KOPT-K1 (cell line): Measurements from ENCODE around the gene PSMB4.
"Not testable (repeated sequence)": the region's sequence is repeated elsewhere in the genome, so short reads cannot be mapped to it uniquely, and the experiment has no call there.

Experiments used
- H3K27ac ChIP-seq: fragments of 200-600 bp; sonication (generic); 2 replicates; pipeline ENCODE4 v1.5.1; 2016; ENCODE audit warnings: antibody characterized with exemption, mild to moderate bottlenecking, low read depth, low read length; ENCODE audit not compliant: poor library complexity, severe bottlenecking
- H3K36me3 ChIP-seq: fragments of 200-600 bp; sonication (generic); 2 replicates; pipeline ENCODE4 v1.5.1; 2017; ENCODE audit warnings: antibody characterized with exemption, mild to moderate bottlenecking, low read length, moderate library complexity; ENCODE audit not compliant: insufficient read depth
- H3K9me3 ChIP-seq: fragments of 200-600 bp; sonication (generic); 2 replicates; pipeline ENCODE4 v1.5.1; 2017; ENCODE audit warnings: antibody characterized with exemption, low read length, mild to moderate bottlenecking; ENCODE audit not compliant: insufficient read depth, poor library complexity, severe bottlenecking

Gene PSMB4

GRCh38 chr1:151406176-151406575 lies 6.8 kb downstream of the PSMB4 start:
- Histone ChIP-seq H3K27ac (no peak overlapping the region), H3K36me3 (peaks cover 100% of the 10 kb centered on the region), H3K9me3 (no peaks in the 10 kb centered on the region)

- Histone ChIP-seq H3K36me3 (peaks cover 100% of the 10 kb centered on the region), H3K9me3 (no peaks in the 10 kb centered on the region)
These were observed 7.9 kb downstream of the PSMB4 start for GRCh38 chr1:151407304-151407703.

GRCh38 chr1:151408891-151409290 lies 9.5 kb downstream of the PSMB4 start:
- Histone ChIP-seq H3K9me3 (no peaks in the 10 kb centered on the region), H3K27ac (no peak overlapping the region), H3K36me3 (peaks cover 99% of the 10 kb centered on the region)

More at GRCh38 chr1:151407304-151407703, 7.9 kb downstream of the PSMB4 start:
- H3K27ac ChIP-seq = no peak overlapping the region

- Histone ChIP-seq H3K9me3 (no peaks in the 10 kb centered on the region), H3K36me3 (peaks cover 99% of the 10 kb centered on the region), H3K27ac (no peak overlapping the region)
These were observed 12.5 kb downstream of the PSMB4 start for GRCh38 chr1:151411884-151412283.

DNA sequence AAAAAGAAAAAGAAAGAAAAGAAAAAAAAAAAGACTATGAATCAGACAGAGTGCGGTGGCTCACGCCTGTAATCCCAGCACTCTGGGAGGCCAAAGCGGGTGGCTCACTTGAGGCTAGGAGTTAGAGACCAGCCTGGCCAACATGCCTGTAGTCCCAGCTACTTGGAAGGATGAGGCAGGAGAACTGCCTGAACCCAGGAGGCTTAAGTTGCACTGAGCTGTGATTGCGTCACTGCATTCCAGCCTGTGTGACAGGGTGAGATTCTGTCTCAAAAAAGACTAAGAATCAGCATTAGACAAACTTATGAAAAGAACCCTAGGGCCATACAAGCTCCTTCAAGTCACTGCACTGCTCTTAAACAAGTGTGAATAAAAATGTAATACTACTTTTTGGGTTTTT lies 16.9 kb downstream of the PSMB4 start:
- Histone ChIP-seq H3K27ac (no peak overlapping the region), H3K36me3 (peaks cover 97% of the 10 kb centered on the region), H3K9me3 (no peaks in the 10 kb centered on the region)

GRCh38 chr1:151418081-151418480 lies 18.7 kb downstream of the PSMB4 start:
- H3K27ac ChIP-seq = no peak overlapping the region
- H3K9me3 ChIP-seq = no peaks in the 10 kb centered on the region
- peaks cover 97% of the 10 kb centered on the region for H3K36me3 ChIP-seq

DNA sequence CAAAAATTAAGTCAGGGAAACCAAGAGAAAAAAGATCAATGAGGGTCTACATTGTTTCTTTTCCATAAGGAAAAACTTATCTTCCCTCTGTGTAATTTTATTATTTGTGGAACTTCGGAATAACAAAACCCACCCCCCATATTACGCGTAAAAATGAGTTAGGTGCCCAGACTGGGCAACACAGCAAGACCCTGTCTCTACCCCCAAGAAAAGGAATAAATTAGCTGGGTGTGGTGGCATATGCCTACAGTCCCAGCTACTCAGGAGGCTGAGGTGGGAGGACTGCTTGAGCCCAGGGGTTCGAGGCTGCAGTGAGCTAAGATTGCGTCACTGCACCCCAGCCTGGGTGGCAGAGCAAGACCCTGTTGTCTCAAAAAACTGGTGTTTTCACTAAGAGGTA lies 20.4 kb downstream of the PSMB4 start:
- H3K36me3 ChIP-seq = peaks cover 98% of the 10 kb centered on the region
- H3K27ac ChIP-seq = no peak overlapping the region
- H3K9me3 ChIP-seq = no peaks in the 10 kb centered on the region

DNA sequence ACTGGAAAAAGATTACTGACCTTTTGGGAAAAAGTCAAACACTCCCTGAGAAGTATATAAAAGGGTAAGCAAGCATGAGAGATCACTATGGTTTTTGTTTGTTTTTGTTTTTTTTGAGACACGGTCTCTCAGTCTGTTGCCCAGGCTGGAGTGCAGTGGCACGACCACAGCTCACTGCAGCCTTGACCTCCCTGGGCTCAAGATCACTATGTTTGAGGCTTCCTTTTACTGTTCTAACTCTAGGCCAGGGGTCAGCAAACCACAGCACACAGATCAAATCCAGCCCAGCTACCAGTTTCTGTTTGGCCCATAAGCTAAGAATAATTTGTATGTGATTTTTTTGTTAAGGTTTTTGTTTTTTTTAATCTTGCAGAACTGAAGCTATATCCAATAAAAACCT lies 25.7 kb downstream of the PSMB4 start:
- Histone ChIP-seq H3K36me3 (peaks cover 97% of the 10 kb centered on the region), H3K27ac (no peak overlapping the region), H3K9me3 (no peaks in the 10 kb centered on the region)

DNA sequence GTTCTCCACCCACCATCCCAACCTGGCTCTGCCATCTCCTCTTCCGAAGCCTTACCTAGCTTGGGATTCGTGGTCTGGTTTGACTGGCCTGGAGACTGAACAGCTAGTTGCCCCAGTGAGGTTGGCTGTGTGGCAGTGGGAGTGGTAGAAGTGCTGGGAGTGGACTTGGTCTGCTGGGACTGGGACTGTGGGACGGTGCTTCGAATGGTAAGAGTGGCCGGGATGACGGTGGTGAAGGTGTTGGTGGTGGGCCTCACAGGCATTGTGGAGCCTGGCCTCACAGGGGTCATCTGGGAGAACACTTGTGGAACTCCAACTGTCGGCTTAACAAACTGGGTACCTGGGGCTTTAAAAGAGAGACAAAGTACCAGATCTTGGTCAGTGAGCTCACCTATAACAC lies 28.7 kb downstream of the PSMB4 start:
- Histone ChIP-seq H3K27ac (no peak overlapping the region), H3K36me3 (peaks cover 75% of the 10 kb centered on the region), H3K9me3 (no peaks in the 10 kb centered on the region)

- H3K9me3 ChIP-seq, H3K27ac ChIP-seq: not testable (repeated sequence)
- H3K36me3 ChIP-seq = peaks cover 55% of the 10 kb centered on the region
These were observed 34.5 kb downstream of the PSMB4 start for GRCh38 chr1:151433827-151434226.

DNA sequence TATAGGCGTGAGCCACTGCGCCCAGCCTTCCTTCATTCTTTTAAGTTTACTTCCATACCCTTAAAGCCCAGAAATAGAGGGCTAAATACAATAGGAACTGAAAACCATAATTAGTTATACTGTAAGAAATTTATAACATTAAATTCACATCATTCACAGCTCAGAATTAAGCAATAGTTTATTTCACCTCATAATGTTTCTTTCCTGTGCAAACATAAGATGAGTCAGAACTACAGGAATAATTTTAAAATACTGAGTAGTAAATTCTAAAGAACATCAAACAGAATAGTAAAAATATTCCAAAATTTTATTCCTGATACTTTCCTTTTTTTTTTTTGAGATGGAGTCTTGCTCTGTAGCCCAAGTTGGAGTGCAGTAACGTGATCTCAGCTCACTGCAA lies 35.8 kb downstream of the PSMB4 start:
- no peak overlapping the region for H3K27ac ChIP-seq
- H3K36me3 ChIP-seq = peaks cover 52% of the 10 kb centered on the region
- no peaks in the 10 kb centered on the region for H3K9me3 ChIP-seq

DNA sequence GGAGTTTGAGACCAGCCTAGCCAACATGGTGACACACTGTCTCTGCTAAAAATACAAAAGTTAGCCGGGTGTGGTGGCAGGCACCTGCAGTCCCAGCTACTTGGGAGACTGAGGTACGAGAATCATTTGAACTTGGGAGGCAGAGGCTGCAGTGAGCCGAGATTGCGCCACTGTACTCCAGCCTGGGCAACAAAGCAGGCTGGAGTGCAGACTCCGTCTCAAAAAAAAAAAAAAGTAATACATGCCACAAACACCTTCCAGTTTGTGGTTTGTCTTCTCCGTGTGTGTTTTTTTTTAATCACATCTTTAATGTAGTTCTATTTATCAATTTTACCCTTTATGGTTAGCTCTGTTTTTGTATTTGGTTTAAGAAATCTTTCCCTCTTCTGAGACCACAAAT lies 37.6 kb downstream of the PSMB4 start:
- Histone ChIP-seq H3K36me3 (peaks cover 65% of the 10 kb centered on the region), H3K27ac (no peak overlapping the region), H3K9me3 (no peaks in the 10 kb centered on the region)

DNA sequence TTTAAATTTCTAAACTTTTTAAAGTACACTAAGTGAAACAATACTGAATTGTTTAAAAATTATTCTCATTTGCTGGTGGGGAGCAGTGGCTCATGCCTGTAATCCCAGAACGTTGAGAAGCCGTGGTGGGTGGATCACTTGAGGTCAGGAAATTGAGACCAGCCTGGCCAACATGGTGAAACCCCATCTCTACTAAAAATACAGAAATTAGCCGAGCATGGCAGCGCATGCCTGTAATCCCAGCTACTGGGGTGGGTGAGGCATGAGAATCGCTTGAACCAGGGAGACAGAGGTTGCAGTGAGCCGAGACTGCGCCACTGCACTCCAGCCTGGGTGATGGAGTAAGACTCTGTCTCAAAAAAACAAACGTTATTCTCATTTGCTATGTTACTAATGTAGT lies 38.0 kb downstream of the PSMB4 start:
- not testable (repeated sequence) for H3K9me3 ChIP-seq, H3K27ac ChIP-seq
- H3K36me3 ChIP-seq = peaks cover 69% of the 10 kb centered on the region

DNA sequence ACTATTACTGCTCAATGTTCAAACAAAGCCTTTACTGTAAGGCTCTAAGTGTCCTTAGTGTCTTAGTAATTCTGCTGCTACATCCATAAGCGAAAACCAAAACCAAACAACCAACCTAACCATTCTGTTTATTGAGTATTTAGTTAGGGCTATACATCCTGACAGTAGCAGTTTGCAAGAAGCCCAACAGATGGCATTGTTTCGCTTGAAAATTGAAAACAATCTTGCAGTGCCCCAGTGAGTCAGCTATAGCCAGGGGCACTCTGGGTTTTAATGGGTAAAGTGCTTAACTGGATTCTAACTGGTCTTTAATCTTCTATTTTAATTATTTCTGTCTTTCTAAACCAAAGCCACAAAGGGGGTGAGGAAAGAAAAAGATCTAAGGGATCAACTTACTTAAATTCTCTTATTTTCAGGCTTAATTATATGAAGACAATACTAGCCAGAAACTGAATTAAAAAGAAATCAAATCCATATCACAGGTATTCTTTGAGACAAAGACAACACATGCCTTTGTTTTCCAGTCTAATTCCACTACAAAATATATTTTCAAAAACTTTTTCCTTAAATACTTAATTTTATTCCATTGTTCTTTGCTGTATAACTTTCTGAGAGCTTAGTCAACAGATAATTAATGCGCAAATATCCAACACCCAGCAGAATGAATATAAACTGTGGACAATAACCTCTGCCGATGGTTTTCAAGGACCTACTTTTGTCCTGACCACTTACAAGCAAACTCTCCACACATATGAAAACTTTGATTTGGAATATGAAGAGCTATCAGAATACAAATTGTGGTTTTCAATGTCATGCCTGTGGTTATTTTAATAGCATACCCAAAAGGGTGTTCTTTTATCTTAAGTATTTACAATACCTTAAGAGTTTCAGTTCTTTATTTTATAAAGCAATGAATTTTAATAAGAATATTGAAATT lies 44.7 kb downstream of the PSMB4 start:
- Histone ChIP-seq H3K36me3 (peaks cover 45% of the 10 kb centered on the region), H3K9me3 (no peaks in the 10 kb centered on the region), H3K27ac (no peak overlapping the region)

DNA sequence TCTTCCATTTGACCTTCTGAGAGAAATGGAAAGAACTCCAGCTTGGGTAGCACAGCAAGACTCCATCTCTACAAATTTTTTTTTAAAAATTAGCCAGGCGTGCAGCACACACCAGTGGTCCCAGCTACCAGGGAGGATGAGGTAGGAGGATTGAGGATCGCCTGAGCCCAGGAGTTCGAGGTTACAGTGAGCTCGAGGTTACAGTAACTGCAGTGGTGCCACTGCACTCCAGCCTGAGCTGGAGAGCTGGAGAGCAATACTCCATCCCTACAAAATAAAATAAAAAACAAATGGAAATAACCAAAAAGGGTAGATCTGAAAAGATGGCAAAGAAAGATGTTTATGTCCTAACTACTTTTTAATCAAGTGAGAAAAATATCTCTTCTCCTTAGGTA lies 45.4 kb downstream of the PSMB4 start:
- H3K9me3 ChIP-seq = no peaks in the 10 kb centered on the region
- H3K27ac ChIP-seq = no peak overlapping the region
- peaks cover 39% of the 10 kb centered on the region for H3K36me3 ChIP-seq

DNA sequence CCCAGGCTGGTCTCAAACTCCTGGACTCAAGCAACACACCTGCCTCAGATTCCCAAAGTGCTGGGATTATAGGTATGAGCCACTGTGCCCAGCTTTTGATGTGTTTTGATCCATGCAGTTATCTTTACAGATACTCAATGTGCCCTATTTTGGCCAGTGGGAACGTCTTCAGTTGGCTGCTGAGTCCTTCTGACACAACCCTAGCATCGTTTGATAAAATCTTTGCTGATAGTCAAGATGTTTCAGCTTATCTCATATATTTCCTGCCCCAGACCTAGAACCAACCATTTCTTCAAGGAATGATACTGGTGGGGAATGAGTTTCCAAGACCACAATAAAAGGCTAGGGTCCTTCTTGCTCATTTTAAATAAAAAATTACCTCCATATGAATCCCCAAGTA lies 48.3 kb downstream of the PSMB4 start:
- Histone ChIP-seq H3K9me3 (no peaks in the 10 kb centered on the region), H3K27ac (no peak overlapping the region), H3K36me3 (peaks cover 24% of the 10 kb centered on the region)
